SW 1271 (cell line): Measurements from ENCODE around the gene ADGRG7.

Experiments used
- DNase-seq, 2 experiments: peaks; one replicate each; lab custom pipeline; 2025; lab: John Stamatoyannopoulos, UW

ADGRG7 gene

GRCh38 chr3:100600181-100601042, 9.0 kb upstream of the ADGRG7 start:
- DNase-seq, result no peak

GRCh38 chr3:100602506-100603444, 6.6 kb upstream of the ADGRG7 start:
- DNase-seq, result no peak

- DNase-seq, result peak in 1 of 2 experiments; percentile 55
Observed at GRCh38 chr3:100603469-100603868, 5.9 kb upstream of the ADGRG7 start.

GRCh38 chr3:100605358-100605757, 4.0 kb upstream of the ADGRG7 start:
- no peak for DNase-seq

GRCh38 chr3:100606894-100607512, 2.4 kb upstream of the ADGRG7 start:
- peak in 1 of 2 experiments; percentile 4 for DNase-seq

GRCh38 chr3:100609963-100610362, 562 bp downstream of the ADGRG7 start:
- DNase-seq, result no peak

- DNase-seq, result no peak
Observed at GRCh38 chr3:100611221-100611620, 1.8 kb downstream of the ADGRG7 start.

GRCh38 chr3:100613721-100614390, 4.5 kb downstream of the ADGRG7 start:
- no peak for DNase-seq

GRCh38 chr3:100614941-100615340, 5.5 kb downstream of the ADGRG7 start:
- no peak for DNase-seq

GRCh38 chr3:100615684-100616083, 6.3 kb downstream of the ADGRG7 start:
- no peak for DNase-seq

- no peak for DNase-seq
Observed at GRCh38 chr3:100621251-100621650, 11.8 kb downstream of the ADGRG7 start.

GRCh38 chr3:100627491-100627890, 18.1 kb downstream of the ADGRG7 start:
- no peak for DNase-seq

- DNase-seq, result no peak
Observed at GRCh38 chr3:100629421-100630127, 20.2 kb downstream of the ADGRG7 start.

- no peak for DNase-seq
Observed at GRCh38 chr3:100630664-100631063, 21.3 kb downstream of the ADGRG7 start.

GRCh38 chr3:100631236-100631635, 21.8 kb downstream of the ADGRG7 start:
- no peak for DNase-seq

- peak in 1 of 2 experiments; percentile 28 for DNase-seq
Observed at GRCh38 chr3:100634493-100635272, 25.3 kb downstream of the ADGRG7 start.

- DNase-seq, result no peak
Observed at GRCh38 chr3:100635273-100635701, 25.9 kb downstream of the ADGRG7 start.

- DNase-seq, result peak in 1 of 2 experiments; percentile 8
Observed at GRCh38 chr3:100637197-100637631, 27.8 kb downstream of the ADGRG7 start.

GRCh38 chr3:100640633-100641032, 31.2 kb downstream of the ADGRG7 start:
- DNase-seq, result no peak

GRCh38 chr3:100641471-100642032, 32.2 kb downstream of the ADGRG7 start:
- DNase-seq, result no peak
